Measurements from ENCODE around the gene DNMBP.

The DNMBP gene

DNA sequence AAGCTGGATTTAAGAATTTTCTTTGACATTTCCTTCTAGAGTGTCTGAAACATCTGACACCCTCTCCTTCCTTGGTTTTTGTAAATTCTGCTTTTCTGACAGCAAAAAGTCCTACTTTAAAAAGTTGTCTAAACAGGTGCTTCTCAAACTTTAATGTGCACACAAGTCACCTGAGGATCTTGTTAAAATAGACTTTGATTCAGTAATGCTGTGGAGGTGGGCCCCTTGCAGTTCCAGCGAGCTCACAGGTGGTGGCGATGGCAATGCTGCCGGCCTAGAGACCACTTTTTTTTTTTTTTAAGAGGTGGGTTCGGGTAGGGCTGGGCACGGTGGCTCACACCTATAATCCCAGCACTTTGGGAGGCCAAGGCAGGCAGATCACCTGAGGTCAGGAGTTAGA is 150.2 kb downstream of the DNMBP start:
- in situ Hi-C loops (cut with HindIII; ENCODE audit: low pct_ligation_motif_present, low sequenced_read_pairs), result no loop called here
- Histone ChIP-seq H3K27me3 (replicated peaks) (no peaks in the 10 kb centered on the region), H3K27ac (no peak overlapping the region), H3K36me3 (replicated peaks) (no peaks in the 10 kb centered on the region), H3K4me3 (ENCODE audit: low read depth, low read length) (no peak overlapping the region)
- TF ChIP-seq, protein P1, sequence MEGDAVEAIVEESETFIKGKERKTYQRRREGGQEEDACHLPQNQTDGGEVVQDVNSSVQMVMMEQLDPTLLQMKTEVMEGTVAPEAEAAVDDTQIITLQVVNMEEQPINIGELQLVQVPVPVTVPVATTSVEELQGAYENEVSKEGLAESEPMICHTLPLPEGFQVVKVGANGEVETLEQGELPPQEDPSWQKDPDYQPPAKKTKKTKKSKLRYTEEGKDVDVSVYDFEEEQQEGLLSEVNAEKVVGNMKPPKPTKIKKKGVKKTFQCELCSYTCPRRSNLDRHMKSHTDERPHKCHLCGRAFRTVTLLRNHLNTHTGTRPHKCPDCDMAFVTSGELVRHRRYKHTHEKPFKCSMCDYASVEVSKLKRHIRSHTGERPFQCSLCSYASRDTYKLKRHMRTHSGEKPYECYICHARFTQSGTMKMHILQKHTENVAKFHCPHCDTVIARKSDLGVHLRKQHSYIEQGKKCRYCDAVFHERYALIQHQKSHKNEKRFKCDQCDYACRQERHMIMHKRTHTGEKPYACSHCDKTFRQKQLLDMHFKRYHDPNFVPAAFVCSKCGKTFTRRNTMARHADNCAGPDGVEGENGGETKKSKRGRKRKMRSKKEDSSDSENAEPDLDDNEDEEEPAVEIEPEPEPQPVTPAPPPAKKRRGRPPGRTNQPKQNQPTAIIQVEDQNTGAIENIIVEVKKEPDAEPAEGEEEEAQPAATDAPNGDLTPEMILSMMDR (IDR thresholded peaks at IDR 0.05; ENCODE audit: low read depth, low read length, missing control alignments), result peak; percentile 71
- DNase-seq, result no peak

DNA sequence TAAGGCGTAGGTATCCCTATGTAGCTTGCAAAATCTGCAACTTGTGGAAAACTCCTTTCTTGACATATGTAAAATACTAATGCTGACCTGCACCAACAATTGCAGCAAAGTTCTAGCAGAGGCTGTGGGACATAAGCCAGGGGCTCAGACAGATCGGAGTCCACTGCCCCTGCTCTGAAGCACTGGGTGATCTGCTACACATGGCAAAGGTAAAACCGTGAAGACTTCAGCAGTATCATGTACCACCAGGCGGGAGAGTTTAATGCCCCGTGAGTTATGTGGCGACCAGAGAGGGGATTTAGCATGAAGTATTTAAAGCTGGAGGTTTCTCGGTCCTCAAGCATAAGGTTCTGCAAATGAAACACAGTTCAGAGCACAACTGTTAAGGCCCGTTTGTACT is 150.9 kb downstream of the DNMBP start:
- no peaks in the 10 kb centered on the region for H3K36me3 ChIP-seq (replicated peaks)
- no peaks in the 10 kb centered on the region for H3K27me3 ChIP-seq (replicated peaks)
- no peak overlapping the region for H3K27ac ChIP-seq
- no peak for DNase-seq
- TF ChIP-seq, protein P1 (IDR thresholded peaks at IDR 0.05; ENCODE audit: low read depth, low read length, missing control alignments), result no peak
- in situ Hi-C loops (cut with HindIII; ENCODE audit: low pct_ligation_motif_present, low sequenced_read_pairs), result no loop called here
- H3K4me3 ChIP-seq (ENCODE audit: low read depth, low read length), result no peak overlapping the region

GRCh38 chr10:99855479-99856071 is 154.2 kb downstream of the DNMBP start:
- H3K4me3 ChIP-seq (ENCODE audit: low read depth, low read length), result no peak overlapping the region
- DNase-seq, result no peak
- no peaks in the 10 kb centered on the region for H3K27me3 ChIP-seq (replicated peaks)
- TF ChIP-seq, protein P1 (IDR thresholded peaks at IDR 0.05; ENCODE audit: low read depth, low read length, missing control alignments), result no peak
- in situ Hi-C loops (cut with HindIII; ENCODE audit: low pct_ligation_motif_present, low sequenced_read_pairs), result no loop called here
- no peak overlapping the region for H3K27ac ChIP-seq
- H3K36me3 ChIP-seq (replicated peaks), result no peaks in the 10 kb centered on the region

- Histone ChIP-seq H3K27ac (no peak overlapping the region), H3K36me3 (replicated peaks) (no peaks in the 10 kb centered on the region), H3K27me3 (replicated peaks) (no peaks in the 10 kb centered on the region), H3K4me3 (ENCODE audit: low read depth, low read length) (no peak overlapping the region)
- in situ Hi-C loops (cut with HindIII; ENCODE audit: low pct_ligation_motif_present, low sequenced_read_pairs), result no loop called here
- TF ChIP-seq, protein P1 (IDR thresholded peaks at IDR 0.05; ENCODE audit: low read depth, low read length, missing control alignments), result peak; percentile 74
- peak; percentile 81 for DNase-seq
These were observed 154.9 kb downstream of the DNMBP start for GRCh38 chr10:99854860-99855259.

GRCh38 chr10:99853655-99854054 is 156.1 kb downstream of the DNMBP start:
- DNase-seq, result no peak
- Histone ChIP-seq H3K4me3 (ENCODE audit: low read depth, low read length) (no peak overlapping the region), H3K27me3 (replicated peaks) (no peaks in the 10 kb centered on the region), H3K36me3 (replicated peaks) (no peaks in the 10 kb centered on the region), H3K27ac (no peak overlapping the region)
- in situ Hi-C loops (cut with HindIII; ENCODE audit: low pct_ligation_motif_present, low sequenced_read_pairs), result no loop called here
- TF ChIP-seq, protein P1 (IDR thresholded peaks at IDR 0.05; ENCODE audit: low read depth, low read length, missing control alignments), result no peak

Measured in brain microvascular endothelial cell (primary cell).